Measurements from ENCODE around the gene ZNF432.
"Not testable (repeated sequence)": the region's sequence is repeated elsewhere in the genome, so short reads cannot be mapped to it uniquely, and the experiment has no call there.

ZNF432 gene

DNA sequence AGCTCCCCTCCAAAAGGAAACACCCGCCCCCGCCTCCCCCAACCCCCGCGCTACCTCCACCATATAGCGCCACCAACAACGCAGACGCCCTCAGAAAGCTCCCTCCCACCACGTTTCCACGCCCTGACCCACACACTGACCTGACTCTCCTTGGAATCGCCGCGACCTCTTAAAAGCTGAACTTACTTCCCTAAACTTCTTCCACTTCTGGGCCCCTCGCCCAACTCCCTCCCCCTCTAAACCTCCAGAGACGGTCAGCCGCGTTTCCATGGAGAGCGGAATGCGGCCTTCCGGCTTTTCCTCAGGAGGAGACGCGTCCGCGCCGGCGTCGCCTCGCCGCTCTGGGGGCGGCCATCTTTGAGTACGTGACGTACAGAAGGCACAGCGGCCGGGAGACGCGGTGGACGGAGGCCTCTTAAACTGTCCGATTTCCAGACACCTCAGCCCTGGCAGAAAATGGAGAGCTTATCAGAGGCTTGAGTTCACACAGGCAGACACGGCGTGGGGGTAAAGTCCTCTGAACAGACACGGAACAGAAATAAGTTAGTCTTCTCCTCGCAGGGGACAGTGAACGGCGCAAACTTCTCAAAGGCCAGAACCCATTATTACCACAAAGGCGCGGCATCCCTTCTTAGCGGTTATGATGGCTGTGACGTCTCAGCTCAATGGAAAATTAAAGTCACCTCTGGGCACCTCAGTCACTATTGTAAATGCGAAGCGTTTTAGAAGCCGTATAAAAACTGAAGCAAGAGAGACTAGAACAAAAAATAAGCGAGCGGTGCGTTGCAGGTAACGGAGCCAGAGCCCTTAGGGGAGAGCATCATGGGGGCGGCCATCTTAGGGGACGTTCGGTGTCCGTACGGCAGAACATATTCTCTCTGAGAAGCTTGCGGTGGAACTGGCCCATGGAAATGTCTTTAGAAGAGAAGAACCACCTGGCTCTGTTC lies at the start of gene ZNF432:
Gene ZNF432 (minus strand): TSS at position 284 of the 947 bp plus-strand sequence. CDS start 1,970 bp downstream, outside the sequence.
- DNase-seq, result peak; percentile 57

DNA sequence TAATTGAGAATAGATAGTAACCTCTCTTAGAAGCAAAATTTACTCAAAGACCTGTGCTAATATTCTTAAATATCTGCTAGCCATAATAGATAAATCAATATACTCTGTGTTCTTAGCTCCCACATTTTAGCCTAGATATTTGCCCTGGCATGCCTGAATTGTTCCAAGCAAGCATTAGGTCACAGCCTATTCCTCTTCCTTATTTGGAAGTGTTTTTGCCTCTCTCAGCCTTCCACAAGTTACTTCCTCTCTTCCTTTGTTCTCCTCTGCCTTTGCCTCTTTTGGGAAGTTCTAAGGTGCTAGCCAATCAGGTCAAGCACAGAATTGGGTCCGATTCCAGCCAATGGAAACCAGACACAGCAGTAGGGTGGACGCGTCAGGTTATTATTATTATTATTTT lies 47.8 kb upstream of the ZNF432 start:
- not testable (repeated sequence) for DNase-seq

GRCh38 chr19:52095172-52096014 lies 46.8 kb upstream of the ZNF432 start, which contains the start of gene ZNF841:
ZNF841 (minus strand) TSS chr19:52095765; CDS start chr19:52084801, 10,964 bp downstream.
- DNase-seq, result peak; percentile 51

- DNase-seq, result no peak
Measured at GRCh38 chr19:52094526-52095130, 46.0 kb upstream of the ZNF432 start.

- DNase-seq, result no peak
Measured at GRCh38 chr19:52086481-52086880, 37.8 kb upstream of the ZNF432 start.

DNA sequence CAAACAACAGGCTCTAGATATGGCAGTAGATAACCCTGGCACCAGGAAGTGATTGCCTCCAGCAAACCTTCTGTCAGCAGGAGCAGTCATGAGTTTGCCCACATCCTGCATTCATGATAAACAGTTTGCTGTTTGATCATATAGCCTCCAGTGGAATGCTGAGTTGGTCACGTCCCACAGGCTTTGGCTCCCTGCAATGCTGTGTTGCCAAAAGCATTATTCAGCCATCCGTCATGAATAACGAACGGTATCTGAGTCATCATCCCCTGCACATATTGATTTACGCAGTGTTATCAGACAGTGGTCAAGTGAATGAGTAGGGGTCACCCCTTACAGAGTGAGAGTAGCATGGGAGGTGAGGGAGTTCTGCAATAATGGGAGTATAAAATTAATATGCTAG lies 21.9 kb upstream of the ZNF432 start:
- no peak for DNase-seq

DNA sequence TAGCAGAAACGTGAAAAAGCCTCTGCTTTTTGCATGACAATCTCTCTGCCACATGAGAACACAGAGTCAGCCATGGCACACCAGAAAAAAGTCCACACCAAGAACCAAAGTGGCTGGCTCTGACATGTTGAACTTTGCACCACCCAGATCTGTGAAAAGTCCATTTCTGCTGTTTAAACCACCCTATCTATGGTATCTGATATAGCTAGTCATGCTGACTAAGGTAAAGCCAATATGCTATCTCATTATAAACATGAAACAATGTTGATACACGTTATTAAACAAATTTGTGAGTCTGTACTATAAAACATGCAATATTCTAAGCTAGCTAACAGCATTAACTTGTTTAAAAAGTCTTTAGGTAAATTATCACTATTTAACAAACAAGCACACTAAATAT lies 21.0 kb upstream of the ZNF432 start:
- DNase-seq, result no peak

- DNase-seq, result no peak
Measured at GRCh38 chr19:52066258-52066863, 17.7 kb upstream of the ZNF432 start.

- DNase-seq, result no peak
Measured at GRCh38 chr19:52065399-52065798, 16.8 kb upstream of the ZNF432 start.

- not testable (repeated sequence) for DNase-seq
Measured at GRCh38 chr19:52056480-52056879, 7.8 kb upstream of the ZNF432 start.

DNA sequence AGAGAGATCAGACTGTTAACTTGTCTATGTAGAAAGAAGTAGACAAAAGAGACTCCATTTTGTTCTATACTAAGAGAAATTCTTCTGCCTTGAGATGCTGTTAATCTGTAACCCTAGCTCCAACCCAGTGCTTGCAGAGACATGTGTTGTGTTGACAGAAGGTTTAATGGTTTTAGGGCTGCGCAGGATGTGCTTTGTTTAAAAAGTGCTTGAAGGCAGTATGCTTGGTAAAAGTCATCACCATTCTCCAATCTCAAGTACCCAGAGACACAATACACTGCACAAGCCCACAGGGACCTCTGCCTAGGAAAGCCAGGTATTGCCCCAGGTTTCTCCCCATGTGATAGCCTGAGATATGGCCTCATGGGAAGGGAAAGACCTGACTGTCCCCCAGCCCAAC lies 3.1 kb upstream of the ZNF432 start:
- DNase-seq, result not testable (repeated sequence)

GRCh38 chr19:52039169-52039568 lies 9.5 kb downstream of the ZNF432 start:
- DNase-seq, result no peak

GRCh38 chr19:52034051-52034728 lies 14.4 kb downstream of the ZNF432 start:
- no peak for DNase-seq

GRCh38 chr19:52028780-52029123 lies 19.9 kb downstream of the ZNF432 start:
- peak; percentile 61 for DNase-seq

DNA sequence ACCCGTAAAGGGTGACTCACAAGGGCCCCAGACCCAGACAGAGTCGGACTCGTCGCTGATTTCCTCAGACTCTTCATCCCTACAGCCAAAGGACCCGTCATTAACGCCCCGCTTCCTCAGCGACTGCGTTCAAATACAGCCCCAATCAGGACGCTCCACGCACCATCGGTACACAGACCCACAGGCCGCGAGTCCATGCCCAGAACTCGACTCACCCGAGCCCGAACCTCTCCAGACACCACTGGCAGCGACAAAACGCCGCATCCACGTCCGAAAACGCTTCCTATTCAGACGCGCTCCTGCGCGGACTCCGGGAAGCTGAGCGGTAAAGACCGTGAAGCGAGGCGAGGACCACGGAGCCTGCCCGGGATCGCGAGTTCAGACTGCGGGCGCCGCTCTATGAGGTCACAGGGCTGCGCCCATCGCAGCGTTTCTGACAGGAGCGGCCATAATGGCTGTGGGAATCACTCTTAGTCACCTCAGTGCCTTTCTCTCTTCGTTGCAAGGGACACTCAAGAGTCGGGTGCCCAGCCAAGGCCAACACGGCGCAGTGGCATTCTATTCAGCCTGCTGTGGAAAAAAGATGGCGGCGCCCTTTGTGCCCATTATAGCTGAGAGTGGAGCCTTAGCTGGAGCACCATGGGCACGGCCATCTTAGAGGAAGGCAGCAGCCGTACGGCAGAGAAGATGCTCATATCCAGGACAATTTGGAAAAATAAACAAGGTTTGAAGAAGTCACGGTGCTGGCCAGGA lies 20.4 kb downstream of the ZNF432 start, which contains the start of gene ZNF614:
Gene ZNF614 (minus strand): TSS at position 353 of the 753 bp plus-strand sequence. CDS start 2,634 bp downstream, outside the sequence.
- peak; percentile 89 for DNase-seq

DNA sequence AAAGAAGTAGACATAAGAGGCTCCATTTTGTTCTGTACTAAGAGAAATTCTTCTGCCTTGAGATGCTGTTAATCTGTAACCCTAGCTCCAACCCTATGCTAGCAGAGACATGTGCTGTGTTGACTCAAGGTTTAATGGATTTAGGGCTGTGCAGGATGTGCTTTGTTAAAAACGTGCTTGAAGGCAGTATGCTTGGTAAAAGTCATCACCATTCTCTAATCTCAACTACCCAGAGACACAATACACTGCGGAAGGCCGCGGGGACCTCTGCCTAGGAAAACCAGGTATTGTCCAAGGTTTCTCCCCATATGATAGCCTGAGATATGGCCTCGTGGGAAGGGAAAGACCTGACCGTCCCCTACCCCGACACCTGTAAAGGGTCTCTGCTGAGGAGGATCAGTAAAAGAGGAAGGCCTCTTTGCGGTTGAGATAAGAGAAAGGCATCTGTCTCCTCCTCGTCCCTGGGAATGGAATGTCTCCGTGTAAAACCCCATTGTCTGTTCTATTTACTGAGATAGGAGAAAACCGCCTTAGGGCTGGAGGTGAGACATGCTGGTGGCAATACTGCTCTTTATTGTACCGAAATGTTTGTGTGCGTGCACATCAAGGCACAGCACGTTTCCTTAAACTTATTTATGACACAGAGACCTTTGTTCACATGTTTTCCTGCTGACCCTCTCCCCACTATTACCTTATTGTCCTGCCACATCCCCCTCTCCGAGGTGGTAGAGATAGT lies 22.2 kb downstream of the ZNF432 start:
- DNase-seq, result not testable (repeated sequence)

- not testable (repeated sequence) for DNase-seq
Measured at GRCh38 chr19:52024478-52024877, 24.2 kb downstream of the ZNF432 start.

DNA sequence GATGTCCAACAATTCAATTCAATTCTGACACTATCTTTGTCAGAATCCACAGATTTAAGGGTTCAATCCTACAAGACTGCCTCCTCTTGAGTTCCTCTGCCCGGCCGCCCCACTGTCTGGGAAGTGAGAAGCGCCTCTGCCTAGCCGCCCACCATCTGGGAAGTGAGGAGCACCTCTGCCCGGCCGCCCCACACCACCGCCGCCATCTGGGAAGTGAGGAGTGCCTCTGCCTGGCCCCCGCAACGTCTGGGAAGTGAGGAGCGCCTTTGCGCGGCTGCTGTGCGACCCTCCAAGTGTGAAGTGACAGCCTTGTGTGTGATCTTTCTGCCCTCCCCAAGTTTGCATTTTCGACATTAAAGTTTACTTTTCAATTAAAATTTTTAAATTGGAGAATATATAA lies 26.4 kb downstream of the ZNF432 start:
- DNase-seq, result no peak

DNA sequence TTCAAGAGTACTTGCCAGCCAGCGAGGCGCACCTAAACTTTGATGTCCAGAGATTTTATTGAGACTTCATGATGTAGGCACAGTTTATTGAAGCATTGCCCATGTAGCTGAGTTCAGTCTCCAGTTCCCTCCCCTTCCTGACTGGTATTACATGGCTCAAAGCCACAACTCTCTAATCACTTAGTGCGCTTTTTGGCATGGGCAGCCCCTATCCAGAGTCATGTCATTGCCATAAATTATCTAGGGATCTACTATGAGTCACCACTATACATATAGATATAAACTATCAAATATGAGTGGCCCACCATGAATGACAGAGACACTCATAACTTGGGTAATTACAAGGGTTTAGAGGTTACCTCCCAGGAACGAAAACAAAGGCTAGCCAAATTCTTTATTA lies 28.1 kb downstream of the ZNF432 start:
- DNase-seq, result no peak

DNA sequence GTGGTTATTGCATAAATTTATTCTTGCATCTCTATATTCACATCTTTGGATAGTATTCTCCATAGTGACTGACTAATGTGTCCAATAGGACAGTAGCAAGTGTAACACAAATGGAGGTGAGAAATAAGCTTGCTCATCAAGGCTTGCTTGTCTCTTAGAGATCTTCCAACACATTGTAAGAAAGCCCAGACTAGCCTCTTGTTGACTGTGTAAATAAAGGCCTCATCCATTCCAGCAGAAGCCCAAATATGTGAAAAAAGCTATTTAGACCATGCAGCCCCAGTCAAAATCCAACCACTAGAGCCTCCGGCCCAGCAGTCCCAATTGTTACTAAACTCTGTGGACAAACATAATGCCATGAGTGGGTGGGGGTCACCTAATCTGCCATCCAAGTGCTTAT lies 38.0 kb downstream of the ZNF432 start:
- no peak for DNase-seq

All from NCI-H1694 (cell line).